Neural crest cell (in vitro differentiated cells): ENCODE data around the gene S1PR1. TPM values are rescaled to one million over a fixed set of nuclear protein-coding genes. Genes with fewer than 3 reads are reported as not detected.

ENCODE experiments used
- DNase-seq: peaks from one replicate; pipeline ENCODE4 v3.0.0; 2021; ENCODE audit warnings: low read depth, mixed read lengths, low spot score
- H3K27ac Mint-ChIP-seq: one replicate; pipeline ENCODE4 v1.8.0; 2021; ENCODE audit warnings: mild to moderate bottlenecking, mixed read lengths; ENCODE audit not compliant: unreplicated experiment
- H3K27me3 Mint-ChIP-seq: 2 replicates; pipeline ENCODE4 v1.8.0; 2021; ENCODE audit warnings: low read depth, mild to moderate bottlenecking, mixed read lengths
- H3K36me3 Mint-ChIP-seq: 2 replicates; pipeline ENCODE4 v1.8.0; 2021; ENCODE audit warnings: low read depth, mild to moderate bottlenecking, mixed read lengths
- H3K4me1 Mint-ChIP-seq: 2 replicates; pipeline ENCODE4 v1.8.0; 2021; ENCODE audit warnings: mixed read lengths
- H3K4me3 Mint-ChIP-seq: one replicate; pipeline ENCODE4 v1.8.0; 2021; ENCODE audit warnings: mild to moderate bottlenecking, mixed read lengths
- H3K9me3 Mint-ChIP-seq: 2 replicates; pipeline ENCODE4 v1.8.0; 2021; ENCODE audit warnings: mixed read lengths
- total RNA-seq: library from RNA; stranded (reverse); gene quantifications from 2 replicates; pipeline ENCODE4 v1.2.1, GENCODE V29; 2021
- TF ChIP-seq, protein P1 (sequence below): fragments of 200-600 bp; sonication (generic); conservative IDR thresholded peaks from 2 replicates; pipeline ENCODE4 v1.5.0; 2021; ENCODE audit warnings: antibody characterized with exemption, mild to moderate bottlenecking

The S1PR1 gene
- total RNA-seq, 1 donor from 2014 or later: 21.6 TPM

DNA sequence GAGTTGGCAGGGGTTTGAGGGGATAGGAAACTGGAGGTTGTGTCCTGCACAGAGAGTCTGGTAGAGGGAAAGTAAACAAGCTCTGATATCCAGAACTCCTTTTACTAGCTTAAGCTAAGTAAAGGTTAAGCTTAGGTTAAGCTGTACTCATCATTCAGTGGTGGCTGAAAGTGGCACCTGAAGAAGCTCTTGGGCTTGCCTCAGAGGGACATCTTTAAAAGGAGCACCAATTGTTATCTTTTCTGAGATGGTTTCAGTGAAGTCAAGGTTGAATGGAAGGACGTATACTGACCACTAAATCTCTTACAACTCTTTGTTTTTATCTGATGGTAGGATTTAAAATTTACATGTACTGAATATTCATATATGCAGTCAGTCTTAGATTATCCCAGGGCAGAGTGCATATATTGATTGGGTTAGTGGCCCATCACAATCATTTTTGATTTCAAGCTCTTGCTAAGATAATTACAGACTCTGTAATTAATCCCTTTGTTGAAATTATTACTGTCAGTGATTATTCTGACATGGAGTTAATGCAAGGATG, 43.3 kb downstream of the S1PR1 start:
- Mint-ChIP-seq H3K9me3 (peaks cover 5% of the 10 kb centered on the region), H3K27ac (no peak overlapping the region), H3K36me3 (no peaks in the 10 kb centered on the region), H3K27me3 (no peaks in the 10 kb centered on the region), H3K4me3 (no peak overlapping the region), H3K4me1 (peaks cover 3% of the 10 kb centered on the region)
- DNase-seq: no peak
- TF ChIP-seq, protein P1, sequence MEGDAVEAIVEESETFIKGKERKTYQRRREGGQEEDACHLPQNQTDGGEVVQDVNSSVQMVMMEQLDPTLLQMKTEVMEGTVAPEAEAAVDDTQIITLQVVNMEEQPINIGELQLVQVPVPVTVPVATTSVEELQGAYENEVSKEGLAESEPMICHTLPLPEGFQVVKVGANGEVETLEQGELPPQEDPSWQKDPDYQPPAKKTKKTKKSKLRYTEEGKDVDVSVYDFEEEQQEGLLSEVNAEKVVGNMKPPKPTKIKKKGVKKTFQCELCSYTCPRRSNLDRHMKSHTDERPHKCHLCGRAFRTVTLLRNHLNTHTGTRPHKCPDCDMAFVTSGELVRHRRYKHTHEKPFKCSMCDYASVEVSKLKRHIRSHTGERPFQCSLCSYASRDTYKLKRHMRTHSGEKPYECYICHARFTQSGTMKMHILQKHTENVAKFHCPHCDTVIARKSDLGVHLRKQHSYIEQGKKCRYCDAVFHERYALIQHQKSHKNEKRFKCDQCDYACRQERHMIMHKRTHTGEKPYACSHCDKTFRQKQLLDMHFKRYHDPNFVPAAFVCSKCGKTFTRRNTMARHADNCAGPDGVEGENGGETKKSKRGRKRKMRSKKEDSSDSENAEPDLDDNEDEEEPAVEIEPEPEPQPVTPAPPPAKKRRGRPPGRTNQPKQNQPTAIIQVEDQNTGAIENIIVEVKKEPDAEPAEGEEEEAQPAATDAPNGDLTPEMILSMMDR: no peak

DNA sequence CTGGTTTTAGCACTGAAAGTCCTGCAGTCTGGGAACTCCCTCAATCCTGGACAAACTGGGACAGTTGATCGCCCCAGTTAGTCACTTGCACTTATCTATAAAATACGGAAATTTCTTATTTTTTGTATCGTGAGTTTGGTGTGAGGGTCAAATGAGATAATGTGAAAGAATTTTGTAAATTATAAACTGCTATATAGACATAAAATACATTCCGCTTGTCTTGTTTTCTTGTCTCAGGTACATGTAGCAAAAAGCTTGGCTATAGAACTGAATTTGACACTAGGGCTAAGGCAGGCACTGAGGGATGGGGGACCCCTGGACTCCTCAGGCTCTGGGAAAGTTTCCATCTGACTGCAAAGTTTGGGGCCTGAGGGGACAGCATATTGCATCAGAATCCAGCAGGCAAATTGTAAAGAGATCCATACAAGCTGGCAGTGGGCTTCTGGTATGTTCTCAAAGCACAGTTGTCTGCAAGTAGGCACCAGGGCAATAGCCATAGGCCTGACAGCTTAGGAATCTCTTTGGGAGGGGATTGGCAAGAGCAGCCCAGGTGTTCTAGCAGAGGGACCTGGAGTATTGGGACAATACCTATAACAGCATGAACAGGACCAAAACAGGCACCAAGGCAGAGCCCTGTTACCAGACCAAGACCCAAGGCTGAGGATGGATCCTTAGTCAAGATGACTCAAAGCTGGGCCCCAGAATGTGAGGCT, 44.3 kb downstream of the S1PR1 start:
- no peak overlapping the region for H3K4me3 Mint-ChIP-seq
- DNase-seq: no peak
- peaks cover 5% of the 10 kb centered on the region for H3K9me3 Mint-ChIP-seq
- peaks cover 4% of the 10 kb centered on the region for H3K4me1 Mint-ChIP-seq
- no peak overlapping the region for H3K27ac Mint-ChIP-seq
- H3K36me3 Mint-ChIP-seq: no peaks in the 10 kb centered on the region
- TF ChIP-seq, protein P1: no peak
- H3K27me3 Mint-ChIP-seq: no peaks in the 10 kb centered on the region

DNA sequence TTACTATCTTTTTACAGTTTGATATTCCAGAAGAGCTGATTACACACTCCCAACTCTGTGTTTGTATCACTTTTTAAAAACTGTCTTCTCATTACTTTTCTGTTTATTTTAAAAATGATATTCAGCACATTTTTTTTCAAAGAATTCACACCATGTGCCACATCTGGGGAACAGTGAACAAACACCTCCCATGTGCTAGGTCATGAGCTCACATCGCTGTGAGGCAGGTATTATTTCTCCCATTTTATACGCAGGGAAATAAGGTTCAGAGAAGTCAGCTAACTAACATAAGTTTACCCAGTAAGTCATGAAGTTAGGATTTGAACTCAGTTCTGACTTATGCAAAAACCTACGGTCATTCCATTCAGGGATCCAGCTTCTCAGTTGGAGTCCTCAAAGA, 44.9 kb downstream of the S1PR1 start:
- no peak for DNase-seq
- no peaks in the 10 kb centered on the region for H3K36me3 Mint-ChIP-seq
- TF ChIP-seq, protein P1: no peak
- no peak overlapping the region for H3K27ac Mint-ChIP-seq
- peaks cover 5% of the 10 kb centered on the region for H3K9me3 Mint-ChIP-seq
- no peaks in the 10 kb centered on the region for H3K27me3 Mint-ChIP-seq
- H3K4me3 Mint-ChIP-seq: no peak overlapping the region
- peaks cover 11% of the 10 kb centered on the region for H3K4me1 Mint-ChIP-seq

DNA sequence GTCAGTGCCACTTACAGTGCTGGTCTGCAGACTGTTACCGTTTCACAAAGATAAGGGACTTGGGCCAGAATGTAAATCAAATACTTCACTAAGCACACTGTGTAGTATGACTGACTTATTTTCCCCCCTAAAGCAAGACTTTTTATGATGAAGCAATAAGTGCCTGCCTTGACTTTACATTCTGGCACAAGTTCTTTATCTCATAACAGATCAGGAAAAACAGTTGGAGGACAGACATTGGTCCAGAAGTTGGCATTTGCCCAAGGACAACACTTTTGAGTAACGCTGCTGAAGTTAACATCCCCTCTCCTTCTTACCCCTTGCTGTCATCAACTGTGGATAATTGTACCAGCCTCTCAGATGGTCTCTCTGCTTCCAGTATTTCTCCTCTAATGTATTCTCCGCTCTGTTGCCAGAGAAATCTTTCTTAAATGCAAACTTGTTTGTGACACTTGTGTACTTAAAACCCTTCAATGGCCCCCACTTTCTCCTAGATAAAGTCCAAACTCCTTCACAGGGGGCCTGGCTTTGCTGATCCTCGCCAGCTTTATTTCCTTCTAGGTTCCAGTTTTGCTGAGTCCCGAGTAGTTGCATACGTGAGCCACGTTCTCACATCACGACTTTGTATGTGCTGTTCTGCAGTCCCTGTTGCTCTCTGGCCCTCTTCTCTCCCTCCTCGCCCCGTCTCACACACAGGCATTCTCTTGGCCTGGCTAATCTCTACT, 45.7 kb downstream of the S1PR1 start:
- no peak overlapping the region for H3K27ac Mint-ChIP-seq
- TF ChIP-seq, protein P1: no peak

DNA sequence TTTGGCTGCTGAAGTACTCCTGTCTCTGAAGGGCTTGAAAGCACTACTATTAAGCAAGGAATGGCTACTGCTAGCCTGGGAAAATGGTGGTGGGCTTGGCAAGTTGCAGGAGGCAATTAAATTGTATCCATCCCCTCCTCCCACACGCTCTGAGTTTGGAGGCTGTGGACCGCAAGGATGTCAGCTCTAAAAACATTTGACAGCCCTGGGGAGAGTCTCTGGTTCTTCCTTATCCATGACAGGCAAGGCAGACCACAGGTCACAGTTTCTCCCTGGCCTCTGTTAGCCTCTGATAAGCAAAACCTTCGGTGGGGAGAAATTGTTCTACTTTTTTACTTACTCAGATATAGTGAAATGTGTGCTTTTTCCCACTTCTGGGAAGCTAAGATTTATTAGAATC, 46.6 kb downstream of the S1PR1 start:
- Mint-ChIP-seq H3K4me3 (no peak overlapping the region), H3K27ac (no peak overlapping the region), H3K27me3 (no peaks in the 10 kb centered on the region), H3K36me3 (no peaks in the 10 kb centered on the region), H3K9me3 (peaks cover 5% of the 10 kb centered on the region), H3K4me1 (peaks cover 17% of the 10 kb centered on the region)
- TF ChIP-seq, protein P1: no peak
- no peak for DNase-seq

More for the DNA sequence above, 45.7 kb downstream of the S1PR1 start:
- Mint-ChIP-seq H3K9me3 (peaks cover 5% of the 10 kb centered on the region), H3K4me1 (peaks cover 13% of the 10 kb centered on the region), H3K27me3 (no peaks in the 10 kb centered on the region), H3K36me3 (no peaks in the 10 kb centered on the region), H3K4me3 (no peak overlapping the region)
- DNase-seq: no peak
